ENCODE results near the gene SECTM1. TPM values are rescaled to one million over a fixed set of nuclear protein-coding genes. Genes with fewer than 3 reads are reported as not detected.
A peak's percentile ranks its signal among the peaks of the same experiment; 100 is the strongest.
"Not testable (repeated sequence)": the region's sequence is repeated elsewhere in the genome, so short reads cannot be mapped to it uniquely, and the experiment has no call there.

Gene SECTM1
- total RNA-seq = 11.7 TPM

- DNase-seq = peak; percentile 57
Observed at GRCh38 chr17:82333279-82334171, at the start of gene SECTM1. Gene SECTM1 (minus strand): TSS chr17:82333766. CDS start chr17:82327240, 6,526 bp downstream.

DNA sequence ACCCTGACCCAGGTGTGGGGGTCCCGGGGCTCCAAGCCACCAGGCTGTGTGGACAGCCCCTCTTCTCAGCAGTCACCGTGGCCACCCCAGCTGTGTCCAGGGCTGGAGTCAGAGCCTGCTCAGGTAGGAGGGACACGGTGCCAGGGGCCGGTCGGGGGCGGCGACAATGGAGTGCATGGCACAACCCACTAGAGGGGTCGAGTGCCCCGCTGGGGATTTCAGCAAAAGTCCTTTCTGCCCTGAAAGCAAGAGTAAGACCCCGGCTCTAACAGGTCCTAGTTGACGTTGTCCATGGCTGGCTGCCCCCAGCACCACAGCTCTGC lies 49.3 kb upstream of the SECTM1 start:
- DNase-seq = no peak

DNA sequence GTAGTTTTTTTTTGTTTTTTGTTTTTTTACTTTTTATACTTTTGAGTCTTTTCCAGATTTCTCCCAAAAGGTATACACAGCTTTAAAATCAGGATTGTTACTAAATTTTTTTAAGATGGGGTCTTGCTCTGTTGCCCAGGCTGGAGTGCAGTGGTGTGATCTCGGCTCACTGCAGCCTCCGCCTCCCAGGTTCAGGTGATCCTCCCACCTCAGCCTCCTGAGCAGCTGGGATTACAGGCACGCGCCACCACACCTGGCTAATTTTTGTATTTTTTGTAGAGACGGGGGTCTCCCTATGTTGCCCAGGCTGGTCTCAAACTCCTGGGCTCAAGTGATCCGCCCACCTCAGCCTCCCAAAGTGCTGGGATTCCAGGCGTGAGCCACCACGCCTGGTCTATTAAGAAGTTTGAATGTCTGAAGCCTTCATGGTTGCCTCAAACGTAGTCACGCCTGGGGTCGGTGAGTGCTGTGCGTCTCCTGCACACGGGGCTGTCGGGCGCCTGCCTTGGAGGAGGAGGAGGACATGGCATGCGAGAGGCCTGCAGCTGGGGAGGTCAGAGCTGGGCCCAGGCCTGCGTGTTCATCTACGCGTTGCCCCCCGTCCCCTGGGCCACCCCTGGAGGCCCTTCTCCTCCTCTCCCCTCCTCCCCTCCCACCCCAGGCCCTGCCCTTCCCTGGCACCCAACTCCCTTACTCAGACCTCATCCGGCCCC lies 48.8 kb upstream of the SECTM1 start:
- DNase-seq = not testable (repeated sequence)

- not testable (repeated sequence) for DNase-seq
Observed at GRCh38 chr17:82381703-82382009, 48.1 kb upstream of the SECTM1 start.

- no peak for DNase-seq
Observed at GRCh38 chr17:82380860-82381702, 47.5 kb upstream of the SECTM1 start.

- DNase-seq = no peak
Observed at GRCh38 chr17:82378741-82379021, 45.1 kb upstream of the SECTM1 start.

DNA sequence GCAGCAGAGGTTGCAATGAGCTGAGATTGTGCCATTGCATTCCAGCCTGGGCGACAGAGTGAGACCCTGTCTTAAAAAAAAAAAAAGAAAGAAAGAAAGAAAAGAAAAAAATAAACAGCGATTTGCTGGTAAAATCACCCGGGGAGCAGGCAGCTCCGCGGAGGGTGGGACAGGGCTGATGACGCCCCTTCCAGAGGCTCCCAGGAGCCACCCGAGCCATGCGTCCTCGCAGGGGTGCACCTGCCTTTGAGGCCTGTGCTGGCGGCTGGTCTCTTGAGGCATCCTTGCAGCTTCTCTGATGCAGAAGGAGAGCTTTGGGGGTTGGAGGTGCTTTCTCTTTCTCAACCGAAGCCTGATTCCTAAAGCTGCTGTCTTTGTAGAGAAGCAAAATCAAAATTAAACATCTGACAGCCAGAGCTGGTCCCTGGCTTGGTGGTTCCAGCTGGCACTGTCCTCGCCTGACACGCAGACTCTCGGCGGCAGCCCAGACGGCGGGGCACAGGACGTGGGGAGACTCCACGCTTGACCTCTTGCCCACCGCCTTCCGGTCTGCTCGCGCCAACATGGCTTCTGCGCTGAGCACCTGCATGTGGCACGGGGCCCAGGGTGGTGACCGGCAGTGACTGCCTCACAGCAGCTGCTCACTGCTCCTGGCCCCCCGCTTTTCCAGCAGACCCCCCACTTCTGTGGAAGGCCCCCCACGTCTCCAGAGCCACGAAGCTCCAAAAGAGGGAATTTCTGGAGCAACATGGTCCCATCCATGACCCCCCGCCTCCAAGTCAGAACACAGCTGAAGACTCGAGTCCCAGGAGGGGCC lies 44.6 kb upstream of the SECTM1 start:
- DNase-seq = no peak

- DNase-seq = not testable (repeated sequence)
Observed at GRCh38 chr17:82377294-82377693, 43.7 kb upstream of the SECTM1 start.

- DNase-seq = no peak
Observed at GRCh38 chr17:82376042-82376730, 42.6 kb upstream of the SECTM1 start.

GRCh38 chr17:82375359-82376041 lies 41.9 kb upstream of the SECTM1 start:
- DNase-seq = no peak

GRCh38 chr17:82374626-82375331 lies 41.2 kb upstream of the SECTM1 start:
- no peak for DNase-seq

DNA sequence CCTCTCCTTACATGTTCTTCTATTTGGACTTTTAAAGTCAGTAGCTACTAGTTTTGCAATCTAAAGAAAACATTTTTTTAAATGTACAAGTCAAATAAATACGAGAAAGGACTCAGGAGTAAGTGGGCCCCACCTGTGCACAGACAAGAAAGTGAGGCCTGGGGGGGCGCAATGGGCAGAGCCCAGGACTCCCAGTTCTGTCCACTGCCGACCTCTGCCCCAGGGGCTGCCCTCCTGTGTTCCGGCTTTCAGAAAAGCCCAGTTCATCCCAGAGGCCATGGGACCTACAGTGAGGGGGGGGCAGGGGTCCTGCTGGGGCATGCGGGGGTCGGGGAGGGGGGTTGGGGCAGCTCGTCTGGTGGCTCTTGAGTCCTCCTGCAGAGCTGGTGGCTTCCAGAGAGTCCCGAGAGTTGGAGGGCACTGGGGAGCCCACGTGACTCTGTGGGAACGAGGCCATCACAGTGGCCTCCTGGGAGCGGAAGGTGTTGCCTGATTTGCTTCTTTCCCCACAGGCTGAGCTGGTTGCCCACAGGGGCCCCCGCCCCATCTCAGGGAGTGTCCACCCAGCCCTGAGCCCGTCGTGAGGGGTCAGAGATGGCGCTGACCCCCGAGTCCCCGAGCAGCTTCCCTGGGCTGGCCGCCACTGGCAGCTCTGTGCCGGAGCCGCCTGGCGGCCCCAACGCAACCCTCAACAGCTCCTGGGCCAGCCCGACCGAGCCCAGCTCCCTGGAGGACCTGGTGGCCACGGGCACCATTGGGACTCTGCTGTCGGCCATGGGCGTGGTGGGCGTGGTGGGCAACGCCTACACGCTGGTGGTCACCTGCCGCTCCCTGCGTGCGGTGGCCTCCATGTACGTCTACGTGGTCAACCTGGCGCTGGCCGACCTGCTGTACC lies 40.4 kb upstream of the SECTM1 start:
- no peak for DNase-seq

DNA sequence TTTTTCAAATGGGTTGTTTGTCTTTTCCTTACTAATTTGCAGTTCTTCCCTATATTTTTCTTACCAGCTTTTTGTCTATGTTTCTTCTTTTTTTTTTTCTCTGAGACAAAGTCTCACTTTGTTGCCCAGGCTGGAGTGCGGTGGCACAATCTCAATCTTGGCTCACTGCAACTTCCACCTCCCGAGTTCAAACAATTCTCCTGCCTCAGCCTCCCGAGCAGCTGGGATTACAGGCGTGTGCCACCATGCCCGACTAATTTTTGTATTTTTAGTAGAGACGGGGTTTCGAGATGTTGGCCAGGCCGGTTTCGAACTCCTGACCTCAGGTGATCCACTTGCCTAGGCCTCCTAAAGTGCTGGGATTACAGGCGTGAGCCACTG lies 39.5 kb upstream of the SECTM1 start:
- DNase-seq = not testable (repeated sequence)

- no peak for DNase-seq
Observed at GRCh38 chr17:82372249-82373071, 38.9 kb upstream of the SECTM1 start.

DNA sequence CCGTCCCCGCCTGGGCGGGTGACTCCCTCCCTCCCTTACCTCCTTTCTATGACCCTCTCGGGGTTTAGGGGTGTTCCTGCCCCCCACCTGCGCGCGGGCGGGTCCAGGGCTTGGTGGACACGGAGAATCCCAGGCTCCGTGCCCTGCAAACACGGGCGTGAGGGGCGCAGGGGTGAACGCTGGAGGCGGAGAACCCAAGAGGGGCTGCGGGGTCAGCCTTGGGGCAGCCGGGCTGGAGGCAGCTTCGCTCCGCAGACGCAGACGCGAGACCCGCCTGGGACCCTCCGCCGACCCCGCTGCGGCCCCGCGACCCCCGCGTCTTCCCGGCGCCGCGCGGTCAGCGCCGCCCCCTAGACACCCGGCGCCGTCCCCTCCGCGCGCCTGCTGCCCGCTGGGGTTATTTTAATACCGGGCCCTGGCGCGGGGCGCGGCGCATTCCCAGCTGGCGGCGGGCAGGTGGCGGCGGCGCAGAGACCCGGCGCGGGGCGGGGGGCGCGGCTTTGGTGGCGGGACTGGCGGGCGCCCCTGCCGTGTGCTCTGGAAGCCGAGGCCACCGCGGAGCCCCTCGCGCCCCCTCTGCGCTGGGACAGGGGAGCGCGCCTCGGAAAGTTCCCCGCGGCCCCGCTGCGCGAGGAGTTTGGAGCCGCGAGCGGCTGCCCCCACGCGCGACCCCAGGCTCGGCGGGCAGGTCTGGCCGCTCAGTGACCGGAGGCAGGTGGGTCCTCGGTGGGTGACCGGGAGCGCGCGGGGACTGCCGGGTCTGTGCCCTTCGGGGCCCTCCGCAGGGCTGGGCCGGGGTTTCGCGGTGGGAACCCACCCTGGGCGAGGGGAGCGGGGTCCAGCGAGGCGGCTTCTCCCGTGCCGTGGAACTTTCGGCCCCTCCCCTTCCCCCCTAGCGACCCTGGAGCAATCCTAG lies 38.0 kb upstream of the SECTM1 start, which contains the start of gene UTS2R:
TSS of gene UTS2R (plus strand) at position 433 of the 916 bp plus-strand sequence. CDS start 2,560 bp downstream, outside the sequence.
- no peak for DNase-seq

GRCh38 chr17:82370471-82371332 lies 37.1 kb upstream of the SECTM1 start:
- DNase-seq = no peak

Measured in skin of body (tissue), 2 donors.